GM18519 (cell line): ENCODE data around the gene CST4.
"Not testable (repeated sequence)": the region's sequence is repeated elsewhere in the genome, so short reads cannot be mapped to it uniquely, and the experiment has no call there.

ENCODE experiments used
- ATAC-seq: cut with Tn5 transposase; IDR thresholded peaks from one replicate; pipeline ENCODE4 v1.9.1; 2021; ENCODE audit warnings: mild to moderate bottlenecking, moderate library complexity; ENCODE audit not compliant: unreplicated experiment, low FRiP score

Gene CST4

DNA sequence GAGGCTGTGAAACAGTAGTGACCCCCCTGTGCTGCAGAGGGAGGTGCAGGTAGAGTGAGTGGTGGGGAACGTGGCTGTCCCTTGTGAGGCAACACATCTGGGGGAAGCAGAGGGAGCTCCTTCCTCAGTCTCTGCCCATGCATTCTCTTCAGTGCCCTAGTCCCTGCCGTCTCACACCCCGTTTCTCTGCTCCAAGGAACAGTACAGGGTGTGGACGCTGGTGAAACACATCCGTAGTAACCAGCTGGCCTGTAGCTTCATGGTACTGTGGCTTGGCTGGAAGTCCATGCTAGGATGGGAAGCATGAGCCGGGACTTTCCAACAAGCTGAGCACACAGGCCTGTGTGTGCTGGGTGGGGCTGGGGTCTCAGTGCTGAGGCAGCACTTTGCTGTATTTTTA is 25.7 kb downstream of the CST4 start:
- no peak for ATAC-seq

DNA sequence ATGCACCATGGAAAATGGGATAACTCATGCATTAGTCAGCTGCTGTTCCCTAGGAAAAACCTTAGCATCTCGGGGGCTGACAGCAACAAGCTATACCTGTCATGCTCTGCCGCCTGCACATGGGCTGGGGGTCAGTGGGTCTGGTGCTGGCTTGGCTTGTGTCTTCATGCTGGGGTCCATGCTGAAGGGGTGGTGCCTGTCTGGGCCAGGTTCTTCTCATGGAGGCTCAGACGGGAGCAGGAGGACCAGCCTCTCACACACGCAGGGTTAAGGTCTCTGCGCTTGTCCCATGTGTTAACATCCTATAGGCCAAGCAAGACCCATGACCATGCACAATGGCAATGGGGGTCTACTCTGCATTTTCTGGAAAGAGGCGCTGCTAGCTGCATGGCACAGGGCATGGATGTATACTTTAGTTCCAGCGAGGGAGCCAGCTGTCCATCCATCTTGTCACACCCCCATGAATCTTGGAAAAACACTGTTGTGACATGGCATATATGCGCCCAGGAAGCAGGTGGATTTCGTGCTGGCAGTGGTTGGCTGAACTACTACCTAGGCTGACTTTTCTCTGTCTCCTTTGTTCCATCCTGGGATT is 26.5 kb downstream of the CST4 start:
- ATAC-seq = no peak

GRCh38 chr20:23661002-23661429 is 27.8 kb downstream of the CST4 start:
- no peak for ATAC-seq

DNA sequence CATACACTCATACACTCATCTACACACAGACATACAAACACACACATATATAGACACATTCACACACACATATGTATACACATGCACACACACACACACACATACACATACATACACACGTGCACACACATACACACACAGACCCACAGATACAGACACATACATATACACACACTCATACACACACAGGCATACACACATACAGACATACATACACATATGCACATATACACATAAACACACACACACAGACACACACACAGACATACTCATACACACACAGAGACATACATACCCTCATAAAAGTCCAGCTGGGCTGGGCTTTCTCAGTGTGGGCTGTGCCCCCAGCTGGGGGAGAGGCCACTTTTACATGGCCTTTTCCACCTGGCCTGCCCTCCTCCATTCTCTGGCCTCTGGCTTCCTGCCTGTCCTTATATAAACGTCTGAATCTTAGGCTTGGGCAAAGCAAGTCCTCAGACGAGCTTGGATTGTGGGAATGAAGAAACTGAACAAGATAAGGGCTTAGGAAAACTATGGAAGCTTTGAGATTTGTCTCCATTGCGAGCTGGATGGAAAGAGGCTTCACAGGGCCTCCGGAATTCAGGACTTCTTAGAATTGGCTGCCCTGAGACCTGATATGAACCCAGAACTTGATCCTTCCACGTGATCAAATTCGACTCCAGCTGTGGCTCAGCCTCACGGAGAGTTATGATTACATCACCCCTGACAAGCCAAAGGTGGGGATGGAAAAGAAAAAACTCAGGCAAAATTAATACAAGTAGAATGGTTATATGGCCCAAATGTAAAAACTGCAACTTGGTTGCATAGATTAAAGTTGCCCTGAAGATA is 28.6 kb downstream of the CST4 start:
- no peak for ATAC-seq

GRCh38 chr20:23659610-23659988 is 29.2 kb downstream of the CST4 start:
- ATAC-seq = not testable (repeated sequence)

DNA sequence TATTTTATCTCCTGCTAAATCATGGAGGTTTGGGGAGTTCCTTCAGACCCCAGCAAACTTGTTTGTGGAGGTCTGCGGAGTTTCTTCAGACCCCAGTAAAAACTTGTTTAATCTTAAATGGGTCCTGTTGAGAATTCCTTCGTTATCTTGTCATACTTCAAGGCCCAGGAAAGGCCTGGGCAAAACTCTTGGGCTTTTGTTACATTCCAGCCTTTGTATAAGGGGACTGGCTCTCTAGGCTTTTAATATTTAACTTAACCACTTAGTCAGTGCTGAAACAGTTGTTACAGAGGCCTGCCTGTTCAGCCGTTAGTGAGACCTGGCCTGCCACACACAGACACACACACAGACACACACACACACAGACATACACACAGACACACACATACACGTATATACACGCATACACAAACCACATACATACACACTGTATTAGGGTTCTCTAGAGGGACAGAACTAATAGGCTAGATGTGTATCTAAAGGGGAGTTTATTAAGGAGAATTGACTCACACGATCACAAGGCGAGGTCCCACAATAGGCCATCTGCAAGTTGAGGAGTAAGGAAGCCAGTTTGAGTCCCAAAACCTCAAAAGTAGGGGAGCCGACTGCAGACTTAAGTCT is 29.7 kb downstream of the CST4 start:
- no peak for ATAC-seq

- no peak for ATAC-seq
These were observed 30.5 kb downstream of the CST4 start for GRCh38 chr20:23658336-23658735.

GRCh38 chr20:23657202-23657601 is 31.6 kb downstream of the CST4 start:
- no peak for ATAC-seq

DNA sequence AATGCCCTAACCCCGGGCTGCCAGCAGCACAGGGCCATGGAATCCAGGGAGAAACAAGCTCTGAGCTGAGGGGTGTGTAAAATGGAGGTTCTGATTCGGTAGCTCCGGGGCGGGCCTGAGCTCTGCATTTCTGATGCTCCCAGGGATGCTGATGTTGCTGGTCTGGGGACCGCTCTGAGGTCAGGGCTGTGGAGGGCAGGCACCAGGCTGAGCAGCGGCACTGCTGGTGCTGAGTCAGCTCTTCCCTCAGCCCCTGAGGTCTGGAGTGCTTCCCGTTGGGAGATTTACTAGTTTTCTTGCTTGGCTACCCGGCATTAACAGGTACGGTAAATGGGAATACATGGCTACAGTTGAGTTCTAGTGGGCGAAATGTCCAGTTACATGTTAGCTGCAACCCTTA is 32.5 kb downstream of the CST4 start:
- ATAC-seq = no peak

DNA sequence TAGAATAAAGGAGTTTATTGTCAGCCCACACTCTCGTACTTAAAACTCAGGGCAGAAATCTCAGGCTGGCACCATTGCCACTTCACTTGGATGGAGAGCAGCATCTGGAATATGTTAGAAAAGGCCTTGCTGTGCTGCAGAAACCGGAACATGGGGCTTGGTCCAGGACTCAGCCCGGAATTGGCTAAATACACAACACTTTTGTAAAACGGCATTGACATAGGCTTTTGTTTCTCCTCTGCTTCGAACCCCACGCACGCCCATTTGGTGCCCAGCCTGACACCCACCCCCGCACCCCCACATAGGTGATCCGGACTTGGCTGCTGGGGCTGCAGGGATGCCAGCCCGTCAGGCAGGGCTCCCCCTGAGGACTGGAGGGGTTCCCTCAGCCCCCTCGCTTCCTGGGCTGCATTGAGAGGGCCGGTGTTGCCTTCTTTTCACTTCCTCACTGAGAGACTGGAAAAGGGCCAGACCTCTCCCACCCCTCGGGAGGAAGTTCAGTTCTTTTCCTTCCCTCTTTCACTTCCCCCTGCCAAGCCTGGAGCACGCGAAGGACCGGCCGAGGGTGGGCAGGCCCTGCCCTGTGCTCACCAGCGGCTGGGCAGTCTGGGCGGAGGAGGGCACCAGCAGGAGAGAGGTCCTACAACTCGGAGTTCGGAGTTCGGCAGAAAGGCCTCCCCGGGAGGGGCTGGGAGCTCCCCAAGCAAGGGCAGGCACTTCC is 33.2 kb downstream of the CST4 start:
- ATAC-seq = no peak

DNA sequence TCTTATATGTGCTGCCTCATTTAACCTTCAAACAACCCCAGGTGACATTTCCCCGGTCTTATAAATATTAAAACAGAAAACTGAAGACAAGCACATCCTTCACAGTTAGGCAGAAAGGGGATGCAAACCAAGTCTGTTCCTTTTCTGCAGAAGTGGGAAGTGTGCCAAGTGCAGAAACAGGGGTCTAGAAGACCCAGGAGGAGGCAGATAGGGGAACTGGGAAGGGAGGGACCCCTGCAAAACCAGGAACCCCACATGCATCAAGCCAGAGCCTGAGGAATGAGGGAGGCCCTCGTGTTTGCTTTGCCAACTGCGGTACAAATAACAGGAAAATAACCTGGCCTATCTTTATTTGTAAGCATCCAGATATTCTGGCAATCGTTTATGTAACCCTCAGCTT is 34.1 kb downstream of the CST4 start:
- ATAC-seq = no peak

DNA sequence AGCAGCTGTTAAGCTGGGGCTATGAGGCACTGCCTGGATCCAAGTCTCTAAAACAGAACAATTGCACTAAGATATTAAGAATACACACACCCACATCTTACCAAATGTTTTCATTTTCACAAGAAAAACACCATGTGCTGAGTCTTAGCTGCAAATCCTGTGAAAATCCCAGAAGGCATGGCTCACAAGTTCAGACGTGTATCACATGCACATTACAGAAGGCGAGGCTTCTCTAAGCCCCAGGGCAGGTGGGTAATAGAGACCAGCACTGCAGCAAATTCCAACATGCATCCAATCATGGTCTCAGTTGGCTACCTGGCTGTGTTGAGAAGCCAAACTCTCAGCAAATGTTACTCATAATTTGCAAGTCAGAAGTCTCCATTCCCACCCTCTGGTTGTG is 34.8 kb downstream of the CST4 start:
- no peak for ATAC-seq

DNA sequence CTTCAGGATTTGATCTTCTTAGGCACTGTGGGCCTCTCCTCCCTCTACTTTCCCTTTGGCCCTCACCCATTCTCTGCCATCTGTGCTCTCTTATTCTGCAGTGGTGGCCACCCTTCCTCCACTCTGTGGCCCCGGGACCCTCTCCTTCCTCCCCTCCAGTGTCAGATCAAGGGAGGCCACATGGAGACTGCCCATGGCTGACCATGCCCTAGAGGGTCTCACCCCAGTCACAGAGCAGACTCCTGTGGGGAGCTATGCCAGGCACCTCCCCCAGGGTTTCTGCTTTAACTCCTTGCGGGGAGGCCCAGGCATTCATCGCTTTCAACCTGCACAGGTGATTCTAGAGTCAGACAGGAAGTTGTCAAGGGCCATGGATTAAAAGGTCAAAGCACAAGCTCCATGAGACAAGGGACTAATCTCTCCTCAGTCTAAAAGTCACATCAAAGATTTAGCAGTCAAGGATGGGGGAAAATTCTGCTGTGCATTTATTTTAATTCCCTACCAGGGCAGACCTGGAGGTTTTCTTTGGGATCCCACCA is 35.4 kb downstream of the CST4 start:
- ATAC-seq = no peak

- ATAC-seq = no peak
These were observed 35.9 kb downstream of the CST4 start for GRCh38 chr20:23652926-23653325.

- ATAC-seq = no peak
These were observed 36.5 kb downstream of the CST4 start for GRCh38 chr20:23652371-23652770.

GRCh38 chr20:23651117-23651516 is 37.7 kb downstream of the CST4 start:
- no peak for ATAC-seq

- no peak for ATAC-seq
These were observed 38.9 kb downstream of the CST4 start for GRCh38 chr20:23649830-23650417.

- no peak for ATAC-seq
These were observed 39.6 kb downstream of the CST4 start for GRCh38 chr20:23649242-23649641.

DNA sequence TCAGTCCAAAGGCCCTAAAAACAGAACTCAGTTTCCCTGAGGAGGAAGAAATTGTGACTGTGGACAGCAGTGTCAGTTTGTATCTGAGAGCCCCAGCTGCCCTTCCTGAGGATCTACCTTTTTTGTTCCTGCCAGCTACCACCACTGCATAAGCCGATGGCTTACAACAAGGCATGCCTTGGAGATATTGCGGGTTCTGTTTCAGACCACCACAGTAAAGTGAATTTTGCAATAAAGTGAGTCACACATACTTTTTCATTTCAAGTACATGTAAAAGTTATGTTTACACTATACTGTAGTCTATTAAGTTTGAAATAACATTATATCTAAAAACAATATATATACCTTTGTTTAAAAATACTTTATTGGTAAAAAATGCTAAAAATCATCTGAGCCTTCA is 41.5 kb downstream of the CST4 start:
- no peak for ATAC-seq

DNA sequence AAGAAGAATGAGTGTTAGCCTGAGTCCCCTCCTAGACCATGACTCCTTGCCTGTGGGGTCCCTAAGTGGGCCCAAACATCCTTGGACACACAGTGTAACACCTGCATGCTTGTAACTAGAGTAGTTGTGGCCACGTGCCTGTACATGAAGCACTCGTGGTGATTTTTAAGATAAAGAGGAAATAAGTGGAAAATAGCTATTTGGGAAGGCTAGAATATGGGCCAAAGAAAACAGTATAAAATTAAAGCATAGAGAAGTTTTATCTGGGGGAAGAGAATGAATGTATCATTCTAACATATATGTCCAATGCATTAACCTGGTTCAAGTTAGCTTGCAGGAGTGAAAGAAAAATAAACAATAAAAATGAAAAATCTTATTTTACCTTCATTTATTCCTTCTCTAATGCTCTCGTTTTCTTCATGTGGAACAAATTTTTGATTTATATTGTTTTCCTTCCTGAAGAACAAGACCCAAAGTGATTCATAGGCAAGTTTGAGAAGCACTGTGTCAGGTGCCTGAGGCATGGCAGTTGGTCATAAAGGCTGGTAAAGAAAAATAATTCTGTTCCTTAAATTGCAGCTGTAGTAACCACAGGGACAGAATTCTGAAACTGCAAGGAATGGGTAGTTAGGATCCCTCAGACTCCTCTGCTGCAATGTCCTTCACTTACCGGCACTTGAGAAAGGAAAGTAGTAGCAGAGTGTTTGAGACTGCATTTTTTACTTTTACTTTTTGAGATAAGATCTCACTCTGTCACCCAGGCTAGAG is 42.5 kb downstream of the CST4 start:
- ATAC-seq = no peak
